SW480 (cell line): Measurements from ENCODE around the gene MRPS24.

Experiments used
- DNase-seq: peaks from one replicate; pipeline ENCODE4 v3.0.0-alpha.2; 2016; ENCODE audit warnings: low spot score

MRPS24 gene

GRCh38 chr7:43877968-43878864 lies 8.9 kb upstream of the MRPS24 start:
- no peak for DNase-seq

GRCh38 chr7:43876976-43877745 lies 7.8 kb upstream of the MRPS24 start:
- DNase-seq: no peak

DNA sequence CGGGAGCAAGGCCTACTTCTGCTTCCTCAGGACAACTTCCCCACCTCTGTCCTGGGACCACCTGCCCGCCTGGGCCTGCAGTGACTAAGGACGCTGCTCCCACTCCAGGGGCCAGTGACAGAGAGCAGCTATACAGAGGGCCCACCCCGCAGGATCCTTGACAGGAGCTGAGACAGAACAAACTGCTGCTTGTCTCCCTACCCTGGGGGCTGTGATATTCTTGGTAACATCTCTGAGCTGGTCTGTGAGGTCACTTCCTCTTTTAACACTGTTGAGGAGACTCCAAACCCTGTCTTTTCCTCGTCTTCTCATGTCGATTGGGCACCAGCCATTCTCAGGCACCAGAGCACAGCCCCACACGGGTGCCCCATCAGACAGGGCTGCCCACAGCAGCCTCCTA lies 6.9 kb upstream of the MRPS24 start:
- DNase-seq: no peak

- no peak for DNase-seq
Measured at GRCh38 chr7:43873300-43873699, 4.0 kb upstream of the MRPS24 start.

GRCh38 chr7:43872406-43873110 lies 3.2 kb upstream of the MRPS24 start:
- DNase-seq: no peak

DNA sequence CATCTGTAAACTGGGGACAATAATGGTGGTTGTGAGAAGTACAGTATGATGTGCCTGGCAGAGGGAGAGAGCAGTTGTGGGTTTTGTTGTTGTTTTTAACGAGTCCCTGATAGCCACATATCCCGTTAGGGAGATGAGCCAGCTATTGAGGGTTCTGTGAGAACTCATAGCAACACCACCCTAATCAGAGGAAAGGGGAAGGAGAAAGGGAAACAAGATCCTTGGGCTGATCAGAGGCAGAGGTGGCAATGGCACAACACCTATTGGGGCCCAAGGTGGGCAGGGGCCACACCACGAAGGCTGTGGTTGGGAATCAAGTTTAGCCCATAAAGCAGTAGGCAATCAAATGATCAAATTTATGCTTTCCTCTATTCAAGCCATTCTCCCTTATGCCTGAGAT lies 1.7 kb upstream of the MRPS24 start:
- no peak for DNase-seq

- no peak for DNase-seq
Measured at GRCh38 chr7:43870316-43870715, 999 bp upstream of the MRPS24 start.

DNA sequence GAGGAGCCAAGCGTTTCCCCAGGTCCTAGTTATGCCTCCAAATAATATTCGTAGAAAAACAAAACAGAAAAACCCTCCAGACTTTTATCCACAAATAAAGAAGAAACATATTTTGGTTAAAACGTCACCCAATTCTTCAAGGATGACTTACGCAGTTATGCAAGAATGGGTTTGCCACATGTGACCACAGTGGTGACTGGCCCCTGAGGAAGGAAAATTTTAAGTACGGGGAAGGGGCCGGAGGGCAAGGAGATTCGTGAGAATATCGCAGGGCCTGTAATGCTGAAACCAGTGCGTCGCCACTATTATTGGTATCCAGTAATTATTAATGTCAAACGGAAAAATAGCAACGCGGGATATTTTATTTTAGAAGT lies 537 bp upstream of the MRPS24 start:
- peak; percentile 44 for DNase-seq

GRCh38 chr7:43868681-43869005 lies 674 bp downstream of the MRPS24 start:
- DNase-seq: peak; percentile 30

- no peak for DNase-seq
Measured at GRCh38 chr7:43868181-43868580, 1.1 kb downstream of the MRPS24 start.

- DNase-seq: no peak
Measured at GRCh38 chr7:43865277-43865676, 4.0 kb downstream of the MRPS24 start.

- DNase-seq: no peak
Measured at GRCh38 chr7:43864126-43864525, 5.2 kb downstream of the MRPS24 start.

DNA sequence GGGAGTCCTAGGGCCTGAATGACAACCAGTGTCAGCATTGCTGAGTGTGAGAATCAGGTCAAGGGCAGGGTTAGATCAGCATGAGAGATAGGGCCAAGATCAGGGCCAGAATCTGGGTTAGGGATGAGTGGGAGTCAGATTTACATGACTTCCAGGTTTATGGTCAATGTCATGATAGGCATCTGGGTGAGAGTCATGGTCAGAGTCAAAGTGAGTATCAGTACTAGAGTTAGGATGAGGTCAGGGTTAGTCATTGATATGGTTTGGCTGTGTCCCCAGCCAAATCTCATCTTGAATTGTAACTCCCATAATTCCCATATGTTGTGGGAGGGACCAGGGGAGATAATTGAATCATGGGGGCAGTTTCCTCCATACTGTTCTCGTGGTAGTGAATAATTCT lies 12.3 kb downstream of the MRPS24 start:
- no peak for DNase-seq

DNA sequence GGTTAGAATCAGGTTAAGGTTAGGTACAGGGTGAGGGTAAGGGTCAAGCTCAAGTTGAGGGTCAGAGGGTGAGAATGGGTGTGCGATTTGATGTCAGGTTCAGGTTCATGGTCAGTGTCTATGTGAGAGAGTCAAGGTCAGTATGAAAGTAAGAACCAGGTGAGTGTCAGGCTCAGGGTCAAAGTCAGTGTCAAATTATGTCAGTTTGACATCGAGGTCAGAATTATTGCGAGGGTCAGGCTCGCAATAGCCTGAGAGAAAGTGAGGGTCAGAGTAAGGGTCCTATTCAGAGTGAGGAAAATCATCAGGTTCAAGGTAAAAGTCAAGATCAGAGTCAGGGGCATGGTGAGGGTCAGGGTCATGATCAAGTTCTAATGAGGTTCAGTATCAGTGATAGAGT lies 13.0 kb downstream of the MRPS24 start:
- DNase-seq: no peak

- DNase-seq: no peak
Measured at GRCh38 chr7:43855176-43855575, 14.1 kb downstream of the MRPS24 start.

- peak; percentile 38 for DNase-seq
Measured at GRCh38 chr7:43851805-43852204, 17.5 kb downstream of the MRPS24 start.

DNA sequence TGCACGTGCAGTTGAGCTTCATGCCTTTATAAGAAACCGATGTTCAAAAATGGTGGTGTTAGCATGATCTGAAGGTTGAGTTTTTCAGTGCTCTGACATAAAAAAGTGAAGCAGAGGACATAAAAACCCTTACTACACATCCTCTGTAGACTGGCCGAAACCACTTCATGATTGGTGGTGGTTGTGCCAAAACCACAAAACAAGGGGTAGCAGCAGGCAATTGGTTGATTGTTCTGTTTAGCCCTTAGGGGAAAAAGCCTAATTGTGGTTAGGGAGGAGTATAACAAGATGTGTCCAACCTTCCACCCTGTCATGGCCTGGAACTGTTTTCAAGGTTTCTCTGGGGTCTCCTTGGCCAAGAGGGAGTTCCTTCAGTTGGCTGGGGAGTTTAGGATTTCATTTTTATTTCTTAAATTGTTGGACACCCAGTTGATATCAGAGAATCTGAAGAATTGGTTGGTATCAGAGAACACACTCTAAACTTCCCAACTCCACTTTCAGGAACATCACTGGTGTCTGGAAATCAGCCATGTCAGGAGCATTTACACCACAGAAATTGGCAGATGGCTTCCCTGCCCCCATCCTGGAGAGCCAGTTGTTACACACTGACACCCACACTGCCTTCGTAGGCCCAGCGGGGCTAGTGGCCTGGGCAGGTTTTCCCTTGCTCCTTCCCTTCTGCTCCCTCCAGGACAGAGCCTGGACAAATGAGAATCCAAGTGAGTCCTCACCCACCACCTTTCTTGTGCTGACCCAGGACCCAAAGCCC lies 18.8 kb downstream of the MRPS24 start:
- DNase-seq: peak; percentile 33

DNA sequence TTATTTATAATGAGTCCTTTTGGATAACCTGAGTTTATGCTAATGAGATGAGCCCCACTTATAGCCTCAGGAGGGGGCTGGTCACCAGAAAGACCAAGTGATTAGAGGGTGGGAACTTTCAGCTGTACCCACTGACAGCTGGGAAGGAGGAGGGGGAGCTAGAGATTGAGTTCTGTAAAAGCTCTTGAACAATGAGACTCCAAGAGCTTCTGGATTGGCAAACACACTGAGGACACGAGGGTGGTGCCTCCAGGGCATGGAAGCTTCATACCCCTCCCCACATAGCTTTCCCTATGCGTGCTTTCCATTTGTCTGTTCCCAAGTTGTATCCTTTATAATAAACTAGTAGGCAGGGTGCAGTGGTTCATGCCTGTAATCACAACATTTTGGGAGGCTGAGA lies 20.3 kb downstream of the MRPS24 start:
- DNase-seq: no peak

- no peak for DNase-seq
Measured at GRCh38 chr7:43847496-43847895, 21.8 kb downstream of the MRPS24 start.

DNA sequence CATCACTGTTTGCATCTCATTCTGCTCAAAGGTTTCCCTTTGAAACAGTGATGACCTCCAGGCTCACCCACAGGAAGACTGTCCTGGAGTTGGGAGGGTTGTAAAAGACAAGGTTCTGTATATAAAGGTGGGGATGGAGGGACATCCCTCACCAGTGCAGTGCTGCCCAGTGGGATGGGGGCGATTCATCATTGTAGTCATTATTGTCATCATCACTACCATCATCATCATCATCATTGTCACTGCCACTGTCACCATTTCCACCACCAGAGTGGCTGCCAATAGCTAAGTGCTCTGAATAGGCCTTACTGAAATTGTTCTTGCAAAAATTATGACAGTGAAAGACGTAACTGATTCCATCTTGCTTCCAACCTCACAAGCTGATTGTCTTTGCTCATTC lies 24.7 kb downstream of the MRPS24 start:
- no peak for DNase-seq

- no peak for DNase-seq
Measured at GRCh38 chr7:43844257-43844656, 25.1 kb downstream of the MRPS24 start.

DNA sequence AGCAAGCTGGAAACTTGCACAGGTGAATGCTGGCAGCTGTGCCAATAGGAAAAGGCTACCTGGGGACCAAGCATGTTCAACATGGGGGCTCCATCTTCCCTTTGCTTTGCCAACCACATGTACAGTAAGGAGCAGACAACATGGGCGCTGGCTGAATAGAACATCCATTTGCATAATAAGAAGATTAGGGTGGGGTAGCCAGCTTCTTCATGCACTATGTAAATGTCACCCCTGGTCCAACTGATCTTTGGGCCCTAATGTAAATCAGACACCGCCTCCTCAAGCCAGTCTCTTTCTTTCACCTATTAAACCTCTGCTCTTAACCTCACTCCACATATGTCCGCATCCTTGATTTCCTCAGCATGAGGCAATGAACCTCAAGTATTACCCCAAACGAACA lies 26.0 kb downstream of the MRPS24 start:
- no peak for DNase-seq
